ENCODE data around the gene PPP1R3F.
"Not testable (repeated sequence)": the region's sequence is repeated elsewhere in the genome, so short reads cannot be mapped to it uniquely, and the experiment has no call there.

The PPP1R3F gene

DNA sequence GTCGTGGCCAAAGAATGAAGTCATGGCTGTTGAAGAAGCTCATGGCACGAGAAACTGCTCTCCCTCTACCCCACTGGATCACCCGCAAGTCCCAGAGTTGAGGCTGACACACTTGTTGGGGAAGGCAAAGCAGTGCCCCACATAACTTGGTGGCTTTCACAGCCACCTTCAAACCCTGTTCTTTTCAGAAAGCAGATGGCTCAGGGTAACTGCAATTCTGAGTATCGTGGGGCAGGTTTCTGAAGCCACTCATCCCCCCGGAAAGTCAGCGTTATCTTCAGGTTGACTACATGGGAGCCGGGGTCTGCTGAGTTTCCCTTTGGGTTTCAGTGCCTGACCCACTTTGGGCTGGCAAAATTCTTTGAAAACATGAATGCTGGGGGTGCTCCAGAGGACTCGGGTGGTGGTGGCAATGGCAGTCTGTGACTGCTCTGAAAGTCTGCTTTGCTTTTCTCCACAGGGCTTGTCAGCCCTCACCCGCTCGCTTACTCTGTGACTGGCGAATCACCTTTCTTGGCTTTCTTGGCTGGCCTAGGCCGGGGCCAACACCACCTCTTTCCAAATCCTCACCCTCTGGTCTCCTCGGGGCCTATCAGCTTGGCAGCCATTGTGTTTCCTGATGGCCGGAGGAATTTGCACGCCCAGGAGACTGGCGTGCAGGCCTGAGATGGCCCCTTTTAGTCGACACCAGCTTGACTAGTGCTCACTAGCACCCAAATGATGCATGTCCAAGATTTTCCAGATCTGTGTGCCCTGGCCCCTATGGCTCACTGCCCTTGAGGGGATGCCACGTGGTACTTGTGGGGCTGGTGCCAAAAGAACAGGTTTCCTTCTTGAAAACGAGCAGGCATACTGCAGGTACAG is 7.3 kb downstream of the PPP1R3F start:
- DNase-seq = peak; percentile 29

DNA sequence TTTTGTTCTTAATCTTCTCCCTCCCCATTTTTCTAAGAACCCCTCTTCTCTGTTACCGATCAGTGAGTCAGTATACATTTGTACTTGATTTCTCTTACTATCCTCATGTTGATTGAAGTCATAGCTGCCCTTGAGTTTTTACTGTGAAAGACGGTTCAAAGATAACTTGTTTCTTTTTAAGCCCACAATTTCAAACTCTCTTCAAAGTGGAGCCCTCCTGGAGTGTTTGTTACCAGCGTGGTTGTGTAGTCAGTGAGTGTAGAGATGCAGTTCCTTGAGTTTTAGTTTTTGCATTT is 7.9 kb downstream of the PPP1R3F start:
- DNase-seq = peak; percentile 35

DNA sequence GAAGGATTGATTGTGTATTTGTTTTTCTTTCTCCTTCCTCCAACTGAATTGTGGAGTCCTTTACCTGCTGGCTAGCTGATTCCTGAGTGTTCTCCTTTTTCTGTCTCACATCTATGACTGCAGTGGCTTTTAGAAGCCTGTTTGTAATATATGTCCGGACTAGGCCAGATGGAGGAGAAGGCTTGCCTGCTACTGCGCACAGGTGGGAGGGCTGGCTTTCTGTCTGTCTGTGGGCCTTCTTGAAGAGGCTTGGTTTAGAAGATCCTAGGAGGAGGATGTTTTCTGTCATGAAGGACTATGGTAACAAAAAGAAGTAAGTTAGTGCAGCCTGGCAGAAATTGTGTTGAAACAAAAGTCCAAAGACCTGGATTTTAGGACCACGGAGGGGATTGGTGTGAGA is 8.5 kb downstream of the PPP1R3F start:
- no peak for DNase-seq

DNA sequence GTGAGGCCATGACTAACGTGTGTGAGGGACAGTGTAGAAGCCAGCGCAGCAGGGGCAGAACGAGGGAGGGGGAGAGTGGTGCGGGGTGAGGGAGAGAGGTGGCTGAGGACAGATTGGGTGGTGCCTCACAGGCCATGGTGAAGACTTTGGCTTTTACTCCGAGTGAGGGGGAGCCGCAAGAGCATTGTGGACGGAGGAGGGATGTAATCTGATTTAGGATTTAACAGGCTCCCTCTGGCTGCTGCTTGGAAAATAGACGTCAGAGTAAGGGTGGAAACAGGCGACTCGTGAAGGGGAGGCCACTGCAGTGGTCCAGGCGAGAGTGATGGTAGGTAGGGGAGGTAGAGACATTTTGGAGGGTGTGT is 13.0 kb downstream of the PPP1R3F start:
- DNase-seq = no peak

DNA sequence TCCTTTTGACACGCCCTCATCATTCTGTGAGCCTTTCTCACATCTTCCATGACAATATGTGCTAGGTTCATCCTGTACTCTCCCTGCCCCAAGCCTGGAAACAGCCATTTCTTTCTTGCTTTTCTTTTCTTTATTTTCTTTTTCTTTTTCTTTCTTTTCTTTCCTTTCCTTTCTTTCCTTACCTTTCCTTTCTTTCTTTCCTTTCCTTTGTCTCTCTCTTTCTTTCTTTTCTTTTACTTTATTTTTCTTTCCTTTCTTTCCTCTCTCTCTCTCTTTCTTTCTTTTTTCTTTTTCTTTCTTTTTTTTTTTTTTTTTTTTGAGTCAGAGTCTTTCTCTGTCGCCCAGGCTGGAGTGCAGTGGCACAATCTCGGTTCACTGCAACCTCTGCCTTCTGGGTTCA is 14.6 kb downstream of the PPP1R3F start:
- DNase-seq = no peak

DNA sequence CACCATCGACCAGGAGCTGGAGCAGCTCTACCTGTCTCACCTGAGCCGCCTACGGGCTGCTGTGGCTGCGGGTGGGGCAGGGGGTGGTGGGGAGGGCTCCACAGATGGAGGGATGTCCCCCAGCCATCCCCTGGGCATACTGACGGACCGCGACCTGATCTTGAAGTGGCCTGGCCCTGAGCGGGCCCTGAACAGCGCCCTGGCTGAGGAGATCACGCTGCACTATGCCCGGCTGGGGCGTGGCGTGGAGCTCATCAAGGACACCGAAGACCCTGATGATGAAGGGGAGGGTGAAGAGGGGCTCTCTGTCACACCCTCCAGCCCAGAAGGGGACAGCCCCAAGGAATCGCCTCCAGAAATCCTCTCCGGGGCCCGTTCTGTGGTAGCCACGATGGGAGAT is 16.5 kb downstream of the PPP1R3F start:
- DNase-seq = no peak

DNA sequence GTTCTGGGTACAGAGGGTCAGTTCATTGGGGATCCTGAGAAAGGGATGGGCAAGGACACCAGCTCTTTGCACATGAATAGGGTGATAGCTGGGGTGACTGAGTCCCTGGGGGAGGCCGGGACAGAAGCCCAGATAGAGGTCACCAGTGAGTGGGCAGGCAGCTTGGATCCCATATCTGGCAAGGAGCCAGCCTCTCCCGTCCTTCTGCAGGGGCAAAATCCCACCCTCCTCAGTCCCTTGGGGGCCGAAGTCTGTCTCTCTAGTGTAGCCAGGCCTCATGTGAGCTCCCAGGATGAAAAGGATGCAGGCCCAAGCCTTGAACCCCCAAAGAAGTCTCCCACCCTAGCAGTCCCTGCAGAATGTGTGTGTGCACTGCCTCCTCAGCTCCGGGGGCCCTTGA is 17.0 kb downstream of the PPP1R3F start:
- no peak for DNase-seq

DNA sequence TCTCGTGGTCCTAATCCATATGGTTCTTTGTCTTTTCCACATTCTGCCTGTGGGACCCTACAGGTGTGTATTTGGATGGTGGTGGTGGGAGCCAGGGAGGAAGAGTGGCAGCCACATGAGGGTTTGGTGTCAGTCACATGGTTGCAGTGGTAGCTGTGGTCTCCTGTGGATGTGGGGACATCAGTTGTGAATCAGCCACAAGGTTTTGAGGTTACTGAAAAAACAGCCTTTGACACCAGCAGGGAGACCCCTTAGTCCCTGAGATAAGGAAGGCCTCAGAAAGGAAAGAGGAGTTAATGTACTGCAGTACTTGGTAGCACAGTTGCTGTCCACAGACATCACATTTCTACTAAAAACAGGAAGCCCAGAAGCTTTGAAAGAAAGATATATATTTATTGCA is 18.1 kb downstream of the PPP1R3F start:
- DNase-seq = no peak

DNA sequence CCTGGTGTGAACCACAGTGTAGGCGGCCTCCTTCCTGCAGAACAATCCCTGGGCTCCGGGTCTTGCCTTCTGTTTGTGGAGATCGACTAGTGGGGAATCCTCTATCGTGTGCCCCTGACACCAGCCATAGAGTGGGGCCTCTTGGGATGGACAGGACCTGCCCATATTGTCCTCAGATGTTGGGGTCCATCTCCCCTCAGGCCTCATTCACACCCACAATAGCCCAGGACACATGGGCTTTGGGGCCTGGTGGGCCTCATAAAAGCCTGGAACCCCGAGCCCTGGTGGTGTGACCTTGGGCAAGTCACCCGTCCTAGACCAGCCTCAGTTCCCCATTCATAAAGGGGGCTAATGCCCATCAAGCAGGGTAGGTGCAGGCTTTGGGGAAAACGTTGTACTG is 20.6 kb downstream of the PPP1R3F start:
- no peak for DNase-seq

DNA sequence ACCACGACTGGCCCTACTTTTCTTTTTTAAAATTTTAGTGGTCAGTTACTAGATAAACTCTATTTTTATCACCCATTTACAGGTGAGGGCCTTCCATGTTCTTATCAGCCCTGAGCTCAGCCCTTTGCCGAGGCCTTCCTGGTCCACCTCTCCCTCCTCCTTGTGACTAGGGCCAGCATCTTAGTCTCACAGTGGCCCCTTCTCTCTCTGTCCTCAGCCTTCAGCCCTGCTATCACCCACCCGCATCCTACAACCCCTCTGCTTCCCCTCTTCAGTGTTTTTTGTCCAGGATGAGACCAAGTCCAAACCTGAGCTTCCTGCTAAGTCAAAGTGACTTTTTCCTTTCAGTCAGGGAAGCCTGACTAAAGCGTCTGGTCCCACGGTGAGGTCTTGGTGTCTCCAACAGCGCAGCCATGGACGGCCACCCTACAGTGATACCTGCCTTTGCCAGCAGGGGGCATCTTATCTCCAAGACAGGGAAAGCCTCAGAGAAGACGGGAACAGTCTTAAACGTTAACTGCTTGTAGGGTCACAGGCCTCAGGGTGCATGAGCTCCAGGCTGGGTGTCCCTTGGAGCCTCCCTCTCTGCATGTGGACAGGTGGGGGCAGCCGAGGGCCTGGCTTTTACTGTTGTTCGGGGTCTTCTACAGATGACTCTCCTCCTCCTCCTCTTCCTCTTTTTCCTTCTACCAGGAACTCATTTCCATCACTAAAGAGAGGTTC is 22.2 kb downstream of the PPP1R3F start:
- DNase-seq = peak; percentile 77

DNA sequence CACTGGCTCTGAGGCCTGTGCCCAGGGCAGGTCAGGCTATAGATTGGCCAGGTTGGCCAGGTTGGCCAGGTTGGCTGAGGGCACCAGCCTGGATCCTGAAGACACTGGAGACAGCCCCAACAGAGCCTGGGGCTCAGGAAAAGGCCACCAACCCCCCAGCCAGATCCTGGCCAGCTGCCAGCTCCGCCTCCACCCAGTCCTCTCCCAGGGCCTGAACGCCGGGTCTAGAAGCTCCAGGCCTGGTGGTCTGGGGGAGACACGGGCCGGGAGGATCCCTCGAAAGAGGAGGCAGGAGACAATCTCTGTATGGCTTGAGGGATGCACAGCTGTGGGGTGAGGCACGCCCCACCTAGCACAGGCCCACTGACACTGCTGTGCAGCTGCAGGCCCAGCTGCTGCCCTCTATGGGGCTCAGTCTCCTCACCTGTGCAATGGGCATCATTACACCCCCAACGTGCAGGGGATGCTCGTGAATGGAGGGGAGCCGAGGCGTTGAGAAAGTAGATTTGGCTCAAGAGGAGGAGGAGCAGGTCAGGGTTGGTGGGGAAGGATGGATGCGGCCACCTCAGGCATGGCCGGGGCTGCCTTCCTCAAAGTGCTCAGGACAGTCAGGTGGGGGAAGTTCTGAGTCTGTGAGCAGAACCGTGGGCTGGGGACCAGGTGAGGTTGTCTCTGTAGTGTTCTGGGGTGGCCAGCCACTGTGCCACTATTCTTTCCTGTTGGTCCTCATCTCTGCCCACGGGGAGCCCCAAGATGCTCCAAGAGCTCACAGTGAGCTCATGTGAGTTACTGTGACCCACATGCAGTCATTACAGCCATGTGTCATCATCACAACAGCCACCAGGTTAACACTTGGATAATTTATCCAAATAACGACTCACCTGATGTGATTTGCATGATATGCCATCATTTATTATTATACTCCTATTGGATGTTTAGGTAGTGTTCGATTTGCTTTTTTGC is 23.1 kb downstream of the PPP1R3F start:
- DNase-seq = no peak

DNA sequence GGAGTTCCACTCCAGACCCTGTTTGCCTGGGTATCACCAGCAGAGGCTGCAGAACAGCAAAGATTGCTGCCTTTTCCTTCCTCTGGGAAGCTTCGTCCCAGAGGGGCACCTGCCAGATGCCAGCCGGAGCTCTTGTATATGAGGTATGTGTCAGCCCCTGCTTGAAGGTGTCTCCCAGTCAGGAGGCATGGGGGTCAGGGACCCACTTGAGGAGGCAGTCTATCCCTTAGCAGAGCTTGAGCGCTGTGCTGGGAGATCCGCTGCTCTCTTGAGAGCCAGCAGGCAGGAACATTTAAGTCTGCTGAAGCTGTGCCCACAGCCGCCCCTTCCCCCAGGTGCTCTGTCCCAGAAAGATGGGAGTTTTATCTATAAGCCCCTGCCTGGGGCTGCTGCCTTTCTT is 29.7 kb downstream of the PPP1R3F start:
- not testable (repeated sequence) for DNase-seq

DNA sequence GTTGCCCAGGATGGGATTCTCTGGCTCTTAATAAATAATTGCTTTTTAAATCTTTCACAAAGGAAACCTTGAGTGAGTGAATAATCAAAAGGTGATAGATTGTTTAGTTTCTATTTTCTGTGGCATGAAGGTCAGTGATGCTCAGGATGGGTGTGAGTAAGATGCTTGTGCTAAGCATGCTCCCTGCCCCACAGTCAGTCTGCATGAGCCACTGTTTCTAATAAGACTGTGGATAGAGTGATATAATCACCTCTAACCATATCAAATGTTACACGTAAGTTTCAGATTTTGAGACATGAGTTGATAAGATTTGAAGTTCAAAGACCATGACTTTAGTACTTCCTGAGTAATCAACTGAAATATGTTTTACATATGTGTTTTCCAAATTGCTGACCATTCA is 31.1 kb downstream of the PPP1R3F start:
- no peak for DNase-seq

DNA sequence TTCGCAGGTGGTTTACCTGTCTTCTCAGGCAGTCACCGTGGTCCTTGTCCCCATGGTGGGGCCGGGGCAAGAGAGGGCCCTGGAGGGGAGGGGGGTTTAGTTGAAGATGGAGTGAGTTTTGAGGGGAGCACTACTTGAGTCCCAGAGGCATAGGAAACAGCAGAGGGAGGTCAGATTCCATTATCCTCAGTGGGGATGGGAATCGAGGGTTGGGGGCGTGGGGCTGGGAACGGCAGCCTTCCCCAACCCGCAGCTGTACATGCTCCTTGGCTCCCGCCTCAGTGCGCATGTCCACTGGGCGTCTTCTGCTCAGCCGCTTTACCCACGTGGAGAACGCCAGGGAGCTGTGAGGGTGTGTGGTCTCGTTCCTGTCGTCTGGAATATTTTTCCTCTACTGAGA is 33.8 kb downstream of the PPP1R3F start, which contains the start of gene GAGE10:
TSS of gene GAGE10 (plus strand) at position 301 of the 400 bp plus-strand sequence. CDS start 1,214 bp downstream, outside the sequence.
- no peak for DNase-seq

DNA sequence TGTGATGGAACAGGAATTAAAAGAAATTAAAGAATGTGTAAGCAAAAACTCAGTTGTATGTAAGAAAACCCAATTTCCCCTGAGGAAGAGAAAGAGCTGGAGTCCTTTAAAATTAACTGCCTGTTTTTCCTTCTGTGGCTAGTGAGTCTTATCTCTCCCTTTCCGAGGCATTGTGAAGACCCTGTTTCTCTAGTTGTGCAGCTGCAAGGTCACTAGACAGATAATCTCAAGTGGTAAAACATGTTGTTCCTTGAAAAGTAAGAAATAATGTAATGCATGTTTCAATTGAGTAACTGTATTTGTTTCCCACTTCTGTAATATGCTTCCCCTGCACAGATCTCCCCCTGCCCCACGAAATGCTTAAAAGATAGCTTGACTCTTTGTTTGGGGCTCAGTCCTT is 38.2 kb downstream of the PPP1R3F start:
- DNase-seq = not testable (repeated sequence)

DNA sequence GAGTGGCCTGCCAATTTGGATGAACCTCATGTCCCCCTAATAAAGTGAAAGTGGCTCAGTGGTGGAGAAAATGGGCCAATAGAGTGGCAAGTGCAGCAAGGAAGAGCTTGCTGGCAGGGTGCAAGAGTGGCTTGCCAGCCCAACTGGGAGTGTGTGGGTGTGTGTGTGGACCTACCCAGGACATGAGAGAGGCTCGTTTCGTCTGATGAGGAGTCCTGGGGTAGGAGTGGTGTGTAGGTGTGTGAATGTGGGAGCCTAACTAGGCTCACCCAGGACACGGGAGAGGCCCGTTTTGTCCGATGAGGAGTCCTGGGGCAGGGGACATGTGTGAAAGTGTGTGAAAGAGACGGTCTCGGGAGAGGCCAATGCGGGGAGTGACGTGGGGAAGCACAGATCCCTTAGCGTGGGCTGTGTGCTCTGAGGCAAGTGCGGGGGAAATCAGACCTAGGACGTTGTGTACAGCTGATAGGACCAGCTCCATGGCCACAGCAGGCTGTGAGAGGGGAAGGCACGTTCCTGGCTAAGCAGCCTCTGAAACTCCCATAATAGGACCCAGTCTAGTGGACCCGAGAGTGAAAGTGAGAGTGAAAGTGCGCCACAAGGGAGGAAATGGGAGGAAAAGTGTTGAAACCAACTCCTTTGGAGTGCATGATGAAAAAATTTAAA is 39.1 kb downstream of the PPP1R3F start:
- DNase-seq = peak; percentile 19

DNA sequence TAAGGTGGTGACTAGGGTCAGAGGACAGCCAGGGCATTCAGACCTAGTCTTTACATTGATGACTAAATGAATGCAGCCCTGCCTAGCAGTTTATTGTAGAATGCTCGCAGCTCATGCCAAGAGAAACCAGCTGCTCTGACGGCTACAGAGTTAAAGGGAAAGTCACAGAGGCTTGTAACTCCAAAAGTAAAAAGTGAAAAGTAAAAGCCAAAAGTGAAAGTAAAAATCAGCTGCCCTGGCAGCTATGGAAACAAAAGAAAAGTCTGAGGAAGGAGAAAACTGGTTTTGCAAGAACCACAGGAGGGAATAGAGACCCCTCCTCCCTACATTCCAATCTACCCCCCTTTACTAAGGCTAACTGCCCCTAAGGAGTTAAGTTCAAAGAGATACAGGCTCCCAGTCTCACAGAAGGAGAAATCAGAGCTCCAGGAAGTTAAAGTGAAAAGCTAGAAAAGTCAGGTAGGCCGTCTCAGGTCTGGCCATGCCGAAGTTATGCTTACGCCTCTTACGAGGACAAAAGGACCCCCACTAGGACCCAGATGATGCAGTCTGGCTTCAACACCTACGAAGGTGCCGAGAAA is 39.9 kb downstream of the PPP1R3F start:
- peak; percentile 15 for DNase-seq

DNA sequence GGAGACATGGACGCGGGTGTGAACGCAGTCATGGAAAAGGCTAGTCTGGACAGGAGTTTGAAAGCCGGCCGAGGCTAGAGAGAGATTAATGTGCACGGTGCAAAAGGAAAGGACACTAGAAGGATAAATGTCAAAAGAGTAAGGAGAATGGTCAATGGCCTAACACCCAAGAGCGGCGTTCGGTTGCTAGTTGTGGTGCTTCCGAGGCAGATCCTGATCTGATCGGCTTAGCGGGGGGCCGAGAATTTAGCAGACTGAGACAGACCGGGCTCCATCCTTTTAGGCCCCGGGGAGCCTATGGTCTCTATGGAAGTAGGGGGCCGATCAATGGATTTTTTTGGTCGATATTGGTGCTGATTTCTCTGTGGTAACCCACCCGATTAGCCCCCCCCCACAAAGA is 40.8 kb downstream of the PPP1R3F start:
- no peak for DNase-seq

DNA sequence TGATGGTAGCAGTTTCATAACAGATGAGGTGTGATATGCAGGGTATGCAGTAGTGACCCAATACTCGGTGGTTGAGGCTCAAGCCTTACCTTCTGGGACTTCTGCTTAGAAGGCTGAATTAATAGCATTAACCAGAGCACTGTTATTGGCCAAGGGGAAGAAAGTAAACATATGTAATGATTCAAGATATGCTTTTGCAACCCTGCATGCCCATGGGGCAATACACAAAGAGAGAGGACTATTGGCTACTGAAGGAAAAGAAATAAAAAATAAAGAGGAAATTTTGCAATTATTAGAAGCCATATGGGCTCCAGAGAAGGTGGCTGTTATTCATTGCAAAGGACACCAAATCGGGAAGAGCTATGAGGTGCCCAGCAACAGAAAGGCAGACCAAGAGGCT is 42.6 kb downstream of the PPP1R3F start:
- DNase-seq = no peak

DNA sequence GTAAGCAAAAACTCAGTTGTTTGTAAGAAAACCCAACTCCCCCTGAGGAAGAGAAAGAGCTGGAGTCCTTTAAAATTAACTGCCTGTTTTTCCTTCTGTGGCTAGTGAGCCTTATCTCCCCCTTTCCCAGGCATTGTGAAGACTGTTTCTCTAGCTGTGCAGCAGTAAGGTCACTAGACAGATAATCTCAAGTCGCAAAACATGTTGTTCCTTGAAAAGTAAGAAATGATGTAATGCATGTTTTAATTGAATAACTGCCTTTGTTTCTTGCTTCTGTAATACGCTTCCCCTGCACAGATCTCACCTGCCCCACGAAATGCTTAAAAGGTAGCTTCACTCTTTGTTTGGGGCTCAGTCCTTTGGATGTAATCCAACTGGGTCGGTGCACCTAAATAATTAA is 46.5 kb downstream of the PPP1R3F start:
- no peak for DNase-seq

DNA sequence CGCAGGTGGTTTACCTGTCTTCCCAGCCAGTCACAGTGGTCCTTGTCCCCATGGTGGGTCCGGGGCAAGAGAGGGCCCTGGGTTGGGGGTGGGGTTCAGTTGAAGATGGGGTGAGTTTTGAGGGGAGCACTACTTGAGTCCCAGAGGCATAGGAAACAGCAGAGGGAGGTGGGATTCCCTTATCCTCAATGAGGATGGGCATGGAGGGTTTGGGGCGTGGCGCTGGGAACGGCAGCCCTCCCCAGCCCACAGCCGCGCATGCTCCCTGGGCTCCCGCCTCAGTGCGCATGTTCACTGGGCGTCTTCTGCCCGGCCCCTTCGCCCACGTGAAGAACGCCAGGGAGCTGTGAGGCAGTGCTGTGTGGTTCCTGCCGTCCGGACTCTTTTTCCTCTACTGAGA is 52.1 kb downstream of the PPP1R3F start, which contains the start of gene GAGE12J:
TSS of gene GAGE12J (plus strand) at position 301 of the 400 bp plus-strand sequence. CDS start 1,157 bp downstream, outside the sequence.
- DNase-seq = not testable (repeated sequence)

DNA sequence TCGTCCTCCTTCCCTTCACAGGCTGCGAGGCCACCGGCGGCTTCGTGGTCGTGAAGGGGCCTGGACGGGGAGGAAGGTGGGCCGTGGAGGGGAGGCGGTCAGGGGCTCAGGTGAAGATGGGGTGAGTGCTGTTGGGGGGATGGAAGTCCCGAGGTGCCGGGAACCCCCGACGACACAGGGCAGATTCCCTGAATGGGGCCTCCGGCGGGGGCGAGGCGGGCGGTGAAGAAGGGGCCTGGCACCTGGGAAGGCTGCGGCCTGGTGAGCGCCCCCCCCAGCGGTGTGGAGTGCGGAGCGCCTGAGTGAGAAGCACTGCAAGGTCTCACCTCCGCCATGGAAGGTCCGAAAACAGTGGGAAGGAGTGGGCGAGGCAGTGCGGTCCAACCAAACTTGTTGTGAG is 52.7 kb downstream of the PPP1R3F start:
- not testable (repeated sequence) for DNase-seq

All from activated CD4-positive, alpha-beta T cell treated with anti-CD3 and anti-CD28 coated beads, Interleukin-2, Interleukin-6, amounts not matched to agents 100 ng/mL and 50 ng/mL, durations not matched to agents 16 hours and 8 hours (primary cell).